CD4-positive, alpha-beta T cell treated with Interleukin-10 for 1 hour (primary cell): ENCODE data around the gene LPAR1.

Experiments used
- DNase-seq: peaks from one replicate; pipeline ENCODE4 v3.0.0-alpha.2; 2020

LPAR1 gene

DNA sequence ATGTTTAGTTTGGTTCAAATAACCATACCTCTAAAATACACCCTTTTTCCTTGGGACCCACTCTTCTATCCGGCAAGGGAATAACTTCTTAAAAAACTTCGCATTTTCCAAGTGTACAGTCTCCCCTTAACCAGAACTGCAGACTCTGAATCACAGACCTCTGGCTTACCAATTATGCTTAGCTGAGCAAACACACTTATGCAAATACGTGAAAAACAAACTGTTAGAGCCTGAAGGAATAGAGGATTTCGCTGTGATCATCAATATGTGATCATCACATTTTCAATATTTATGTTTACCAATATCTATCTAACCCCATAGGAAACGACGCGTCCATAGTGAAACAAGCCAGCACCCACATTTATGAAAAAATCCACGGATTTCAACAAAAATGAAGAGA lies 1.3 kb downstream of the LPAR1 start:
- DNase-seq, result no peak

DNA sequence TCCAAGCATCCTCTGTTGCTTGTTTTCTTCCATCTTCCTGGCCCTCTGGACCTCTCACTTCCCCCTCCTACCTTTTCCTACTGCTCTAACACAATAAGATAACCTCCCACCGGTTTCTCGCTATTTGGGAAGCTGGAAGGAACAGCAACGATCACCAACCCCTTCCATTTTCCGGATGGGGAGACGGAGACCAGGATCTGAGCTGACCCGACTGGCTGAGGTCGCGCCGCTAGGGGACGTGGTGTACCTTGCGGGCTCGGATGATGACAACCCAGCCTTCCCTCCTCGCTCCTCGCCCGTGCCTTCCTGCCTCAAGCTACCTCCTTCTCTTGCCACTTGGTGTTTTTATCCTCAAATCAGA lies 1.9 kb downstream of the LPAR1 start:
- no peak for DNase-seq

DNA sequence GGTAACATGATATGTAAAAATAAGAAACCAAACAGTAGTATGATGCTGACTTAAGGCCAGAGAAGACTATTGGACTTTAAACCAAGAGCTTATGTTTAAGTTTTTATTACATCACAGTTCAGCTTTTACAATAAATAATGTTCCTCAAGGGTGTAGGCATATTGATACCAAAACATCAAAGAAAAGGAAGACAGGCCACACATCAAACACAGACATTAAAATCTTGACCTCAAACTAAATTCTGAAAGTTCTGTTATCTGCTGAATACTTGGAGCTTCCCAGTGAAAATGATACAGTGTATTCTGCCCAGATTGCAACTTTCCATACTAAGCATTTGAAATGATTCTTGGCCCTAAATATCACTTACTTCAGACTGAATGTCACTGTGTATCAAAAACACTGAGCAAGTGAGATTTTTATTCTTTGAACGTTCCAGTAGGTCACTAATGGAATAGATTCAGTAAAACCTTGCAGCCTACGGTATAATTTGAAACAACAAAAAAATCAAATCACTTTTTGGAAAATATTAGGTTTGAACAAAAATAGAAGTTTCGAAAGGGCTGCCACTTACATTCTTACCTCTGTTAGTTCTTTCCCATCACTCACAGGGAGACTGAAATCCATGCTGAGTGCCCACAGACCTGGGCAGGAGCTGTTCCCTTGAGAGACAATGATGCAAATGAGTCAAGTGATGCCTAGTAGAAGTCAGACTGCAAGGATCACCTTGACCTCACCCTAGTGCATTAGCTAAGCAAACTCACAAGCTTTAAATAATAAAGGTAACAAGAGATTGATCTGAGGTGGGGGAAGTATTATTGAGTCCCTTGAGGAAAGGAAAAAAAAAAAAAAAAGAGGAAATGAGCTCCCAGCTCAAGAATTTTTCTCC lies 2.5 kb downstream of the LPAR1 start:
- DNase-seq, result no peak

DNA sequence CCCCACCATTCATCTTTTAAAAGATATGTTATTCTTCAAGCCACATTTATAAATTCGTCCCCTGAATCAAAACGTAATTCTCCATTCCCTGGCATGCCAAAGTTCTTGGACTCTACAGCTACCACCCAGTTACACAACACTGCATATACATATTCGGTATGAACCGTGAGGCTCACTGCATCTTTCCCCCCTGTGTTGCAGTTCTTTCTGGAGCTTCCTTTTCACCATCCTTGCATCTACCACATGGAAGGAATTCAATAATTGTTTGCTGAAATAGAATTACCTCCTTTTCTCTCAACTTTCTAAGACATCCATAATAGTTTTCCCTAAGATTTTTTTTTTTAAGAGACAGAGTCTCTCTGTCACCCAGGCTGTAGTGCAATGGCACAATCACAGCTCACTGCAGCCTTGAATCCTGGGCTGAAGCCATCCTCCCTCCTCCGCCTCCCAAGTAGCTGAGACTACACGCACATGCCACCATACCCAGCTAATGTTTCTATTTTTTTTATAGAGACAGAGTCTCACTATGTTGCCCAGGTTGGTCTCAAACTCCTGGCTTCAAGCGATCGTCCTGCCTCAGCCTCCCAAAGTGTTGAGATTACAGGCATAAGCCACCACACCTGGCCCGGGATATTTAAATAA lies 3.3 kb downstream of the LPAR1 start:
- DNase-seq, result no peak

- DNase-seq, result no peak
Observed at GRCh38 chr9:111034170-111034897, 3.9 kb downstream of the LPAR1 start.

DNA sequence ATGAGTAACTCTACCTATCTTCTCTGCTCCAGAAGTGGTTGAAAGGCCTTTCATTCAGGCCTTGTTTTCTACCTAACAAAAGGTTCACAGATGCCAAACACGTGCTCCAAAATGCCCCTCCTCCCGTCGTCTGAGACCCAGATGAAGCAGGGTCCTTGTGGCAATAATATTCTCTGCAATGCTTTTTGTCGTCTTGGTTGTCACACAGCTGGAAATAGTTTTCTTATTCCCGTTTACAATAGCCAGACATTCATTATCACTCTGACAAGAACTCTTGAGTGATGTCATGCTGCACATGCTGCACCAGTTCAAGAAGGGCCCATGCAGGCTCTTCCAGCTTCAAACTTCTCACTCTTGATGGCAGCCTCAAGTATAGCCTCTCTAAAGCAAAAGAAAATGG lies 7.8 kb downstream of the LPAR1 start:
- DNase-seq, result no peak

GRCh38 chr9:111029260-111029659 lies 9.0 kb downstream of the LPAR1 start:
- no peak for DNase-seq

DNA sequence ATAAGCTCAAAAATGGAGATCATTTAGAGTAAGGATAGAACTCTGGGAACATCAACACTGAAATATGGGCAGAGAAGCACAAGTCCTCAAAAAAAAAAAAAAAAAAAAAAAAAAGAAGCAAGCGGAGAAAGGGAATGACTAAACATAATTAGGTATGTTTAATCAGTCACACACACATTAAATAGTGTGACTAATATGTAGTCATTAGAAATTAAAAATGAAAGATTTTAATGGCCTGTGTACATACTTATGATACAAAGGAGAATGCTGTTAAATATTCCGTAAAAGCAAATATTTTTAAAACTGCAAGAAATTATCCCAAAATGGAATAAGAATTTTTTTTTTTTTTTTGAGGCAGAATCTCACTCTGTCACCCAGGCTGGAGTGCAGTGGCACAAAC lies 10.5 kb downstream of the LPAR1 start:
- no peak for DNase-seq

DNA sequence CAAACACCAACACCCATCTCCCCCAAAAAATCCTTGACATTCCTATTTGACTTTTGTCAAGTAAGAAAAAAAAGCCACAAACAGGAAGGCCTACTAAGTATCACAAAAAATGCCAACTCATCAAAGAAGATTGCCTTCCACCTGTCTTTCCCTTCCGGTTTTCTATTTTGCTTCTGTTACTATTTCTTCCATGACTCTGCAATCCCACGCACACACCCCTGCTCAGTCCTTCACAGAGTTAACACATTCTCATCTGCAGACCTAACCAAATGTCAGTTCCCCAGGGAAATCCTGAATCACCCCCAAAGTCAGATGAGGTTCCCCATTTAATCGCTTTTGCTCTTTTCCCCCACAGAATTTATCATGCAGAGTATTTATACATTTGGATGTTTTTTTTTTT lies 15.1 kb downstream of the LPAR1 start:
- no peak for DNase-seq

GRCh38 chr9:111020594-111020993 lies 17.7 kb downstream of the LPAR1 start:
- DNase-seq, result no peak

DNA sequence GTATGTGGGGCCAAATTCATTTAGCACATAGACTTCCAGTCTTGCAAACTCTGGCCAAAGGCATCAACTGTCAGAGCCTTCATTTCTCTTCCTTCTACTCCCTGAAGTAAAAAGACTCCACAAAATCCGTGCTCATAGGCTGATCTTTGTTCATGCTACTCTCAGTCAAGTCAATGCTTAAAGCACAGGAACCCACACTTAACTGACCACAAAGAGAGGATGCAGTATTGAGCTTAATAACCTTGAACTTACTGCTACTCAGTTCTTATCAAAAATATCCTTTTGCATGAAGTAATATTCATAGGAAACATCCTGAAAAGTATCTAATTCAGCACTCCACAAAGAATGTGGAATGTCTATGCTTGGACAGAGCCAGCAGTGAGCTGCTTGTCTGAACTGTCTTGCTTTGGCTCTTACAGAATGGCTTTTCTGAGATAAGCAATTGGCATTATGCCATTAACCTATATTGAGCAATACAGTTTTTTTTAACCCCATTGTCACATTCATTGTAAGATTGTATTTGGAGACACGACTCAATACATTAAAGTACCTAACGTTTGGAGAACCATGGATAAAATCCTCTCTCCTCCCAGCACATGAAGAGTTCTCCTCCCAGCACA lies 21.7 kb downstream of the LPAR1 start:
- DNase-seq, result no peak

- DNase-seq, result no peak
Observed at GRCh38 chr9:111016016-111016415, 22.3 kb downstream of the LPAR1 start.

DNA sequence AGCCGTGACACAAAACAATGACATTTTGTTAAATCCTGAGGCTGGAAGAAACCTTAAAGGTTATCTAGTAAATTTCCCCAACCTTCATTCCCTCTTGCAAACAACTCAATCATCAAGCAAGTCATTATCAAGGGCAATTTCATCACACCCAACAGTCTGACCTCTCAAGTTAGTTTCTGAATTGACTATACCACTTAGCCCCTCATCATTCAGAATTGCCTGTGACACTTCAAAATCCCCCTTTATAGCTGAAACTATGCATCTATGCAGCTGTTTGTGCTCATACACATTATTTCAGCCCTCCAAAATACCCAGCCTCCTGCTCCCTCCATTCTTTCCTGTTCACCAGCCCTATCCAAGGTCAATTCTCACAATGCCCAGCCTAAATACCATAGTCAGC lies 24.6 kb downstream of the LPAR1 start:
- DNase-seq, result no peak

DNA sequence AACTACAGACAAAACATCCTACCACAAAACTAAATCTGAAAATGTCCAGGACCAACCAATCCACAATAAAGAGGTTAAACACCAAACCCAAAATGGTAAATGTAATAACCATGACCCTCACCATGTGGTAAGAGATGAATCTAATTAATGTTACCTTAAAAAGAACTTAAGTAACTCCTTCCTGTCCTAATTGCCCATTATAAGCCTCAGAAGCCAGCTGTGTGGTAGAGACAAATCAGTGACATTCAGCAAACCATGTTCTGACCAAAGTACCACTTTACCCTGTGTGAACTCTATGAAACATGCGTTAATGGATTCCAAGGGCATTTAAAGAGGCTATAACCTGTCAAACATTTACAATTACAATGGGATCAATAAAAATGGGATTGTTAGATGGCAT lies 25.0 kb downstream of the LPAR1 start:
- no peak for DNase-seq

GRCh38 chr9:111008158-111009075 lies 29.9 kb downstream of the LPAR1 start:
- DNase-seq, result no peak

DNA sequence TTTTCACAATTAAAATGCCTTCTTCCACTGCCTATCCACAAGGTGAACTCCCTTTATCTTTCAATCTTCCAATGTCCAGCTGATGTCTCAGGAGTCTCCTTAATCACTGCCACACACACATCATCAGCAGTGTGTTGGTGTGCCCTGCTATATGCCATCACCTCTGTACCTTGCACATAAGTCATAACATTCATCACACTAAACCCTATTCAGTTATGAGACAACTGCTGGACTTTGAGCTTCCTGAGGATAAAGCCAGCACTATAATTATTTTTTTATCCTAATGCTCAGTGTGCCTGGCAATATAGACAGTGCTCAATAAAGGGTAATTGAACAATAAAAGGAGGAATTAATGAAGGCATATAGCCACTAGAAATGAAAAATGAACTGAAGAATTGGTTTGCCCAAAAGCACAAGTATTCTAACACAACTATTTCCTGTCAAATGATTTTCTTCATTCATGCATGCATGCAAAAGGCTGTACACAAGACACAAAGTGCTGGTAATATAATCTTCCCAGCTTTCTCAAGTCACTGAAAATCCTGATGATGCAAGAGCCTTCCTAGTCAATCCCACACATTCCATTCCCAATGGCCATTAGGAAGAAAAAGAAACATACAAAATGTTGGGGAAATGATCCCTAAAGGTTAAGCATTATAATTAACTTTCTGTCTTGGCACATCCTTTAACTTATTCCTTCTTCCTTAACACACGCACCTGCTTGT lies 32.4 kb downstream of the LPAR1 start:
- DNase-seq, result no peak

DNA sequence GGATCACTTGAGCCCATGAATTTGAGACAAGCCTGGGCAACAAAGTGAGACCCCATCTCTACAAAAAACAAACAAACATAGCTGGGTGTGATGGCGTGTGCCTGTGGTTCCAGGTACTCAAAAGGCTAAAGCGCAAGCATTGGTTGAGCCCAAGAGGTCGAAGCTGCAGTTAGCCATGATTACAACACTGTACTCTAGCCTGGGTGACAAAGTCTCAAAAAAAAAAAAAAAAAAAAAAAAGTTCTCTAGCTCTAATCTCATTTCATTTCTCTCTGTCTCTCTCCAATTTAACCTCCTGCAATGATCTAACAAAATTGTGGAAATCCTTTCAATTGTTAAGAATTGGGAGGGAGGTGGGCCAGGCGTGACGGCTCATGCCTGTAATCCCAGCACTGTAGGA lies 33.3 kb downstream of the LPAR1 start:
- no peak for DNase-seq

DNA sequence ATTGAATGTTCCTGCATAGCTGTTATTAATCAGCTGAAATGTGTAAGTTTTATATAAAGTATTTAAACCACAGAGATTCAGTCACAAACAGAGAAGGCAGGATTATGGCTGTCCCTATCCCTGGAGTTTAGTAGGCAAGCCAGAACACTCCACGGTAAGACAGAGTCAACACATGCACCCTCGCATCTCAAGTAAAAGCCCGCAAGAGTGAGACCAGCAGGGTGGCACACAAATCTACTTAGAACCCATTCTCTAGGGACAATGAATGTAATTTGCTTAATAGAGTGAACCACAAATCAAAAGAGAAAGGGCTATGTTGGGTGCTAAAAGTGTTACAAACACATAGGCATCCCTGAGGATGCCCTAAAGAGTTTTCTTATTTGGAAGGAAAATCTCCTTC lies 35.1 kb downstream of the LPAR1 start:
- no peak for DNase-seq

GRCh38 chr9:111001526-111001925 lies 36.7 kb downstream of the LPAR1 start:
- DNase-seq, result no peak

GRCh38 chr9:111000202-111000601 lies 38.1 kb downstream of the LPAR1 start:
- DNase-seq, result no peak

DNA sequence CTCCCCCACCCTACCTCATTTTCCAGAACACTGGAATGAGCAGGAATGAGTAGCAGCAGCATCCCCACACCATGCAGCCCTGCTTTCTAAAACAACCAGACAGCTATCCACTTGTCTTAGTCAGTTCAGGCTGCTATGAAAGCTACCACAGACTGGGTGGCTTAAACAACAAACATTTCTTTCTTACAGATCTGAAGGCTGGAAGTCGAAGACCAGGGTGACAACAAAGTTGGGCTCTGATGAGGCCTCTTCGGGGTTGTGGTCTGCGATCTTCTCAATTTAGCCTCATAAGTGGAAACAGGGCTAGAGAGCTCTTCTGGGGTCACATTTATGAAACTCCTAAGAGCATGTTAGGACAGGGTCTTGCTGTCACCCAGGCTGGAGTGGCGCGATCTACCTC lies 38.9 kb downstream of the LPAR1 start:
- no peak for DNase-seq

GRCh38 chr9:110997847-110998246 lies 40.4 kb downstream of the LPAR1 start:
- DNase-seq, result no peak
